H1 (cell line): ENCODE measurements around the gene C2CD3. TPM values are rescaled to one million over a fixed set of nuclear protein-coding genes. Genes with fewer than 3 reads are reported as not detected.

Experiments
- CHD2 ChIP-seq: IDR thresholded peaks from 2 replicates; pipeline ENCODE4 v1.6.1; 2012; ENCODE audit warnings: low read length, improper control_type of control experiment
- CREB1 ChIP-seq: IDR thresholded peaks from 2 replicates; pipeline ENCODE4 v1.6.1; 2012; ENCODE audit warnings: inconsistent platforms
- CTBP2 ChIP-seq: IDR thresholded peaks from 2 replicates; pipeline ENCODE4 v1.7.0; 2011; ENCODE audit warnings: borderline replicate concordance, mild to moderate bottlenecking, moderate library complexity, mixed read lengths, low read length; ENCODE audit not compliant: insufficient read depth, insufficient read length
- EGR1 ChIP-seq: IDR thresholded peaks from 2 replicates; pipeline ENCODE4 v1.6.1; 2011; ENCODE audit warnings: low read depth, low read length, borderline replicate concordance
- EZH2 ChIP-seq: fragments of 200-600 bp; sonication (generic); IDR thresholded peaks from 2 replicates; pipeline ENCODE4 v1.7.1; 2012; ENCODE audit warnings: low read depth, mild to moderate bottlenecking, moderate library complexity, low read length, inconsistent platforms; ENCODE audit not compliant: severe bottlenecking
- GABPA ChIP-seq: IDR thresholded peaks from 2 replicates; pipeline ENCODE4 v1.6.1; 2011; ENCODE audit warnings: mild to moderate bottlenecking, low read length, moderate library complexity, borderline replicate concordance; ENCODE audit not compliant: insufficient read depth
- GTF2F1 ChIP-seq: IDR thresholded peaks from 2 replicates; pipeline ENCODE4 v1.6.1; 2012; ENCODE audit warnings: low read depth, low read length, improper control_type of control experiment, borderline replicate concordance
- HDAC2 ChIP-seq, 2 experiments: fragments of 300-600 bp in 1 of 2; sonication (generic) in 1 of 2; IDR thresholded peaks; 2 replicates each; pipeline ENCODE4 v1.6.1; 2011 to 2012; ENCODE audit warnings: low read depth in 2 of 2, low read length in 2 of 2, mild to moderate bottlenecking in 2 of 2, moderate library complexity in 2 of 2, borderline replicate concordance in 1 of 2, inconsistent platforms in 1 of 2
- HDAC6 ChIP-seq: IDR thresholded peaks from one replicate; pipeline ENCODE4 v1.7.1; 2012; ENCODE audit warnings: low read depth, mild to moderate bottlenecking, inconsistent platforms, low read length, moderate library complexity
- PHF8 ChIP-seq: fragments of 200-600 bp; sonication (generic); conservative IDR thresholded peaks from 2 replicates; pipeline ENCODE4 v1.7.1; 2012; ENCODE audit warnings: low read depth, mild to moderate bottlenecking, inconsistent platforms, low read length, moderate library complexity
- POLR2A ChIP-seq, 2 experiments: IDR thresholded peaks; 1 replicate in 1 of 2; 2 replicates in 1 of 2; pipeline ENCODE4 v1.6.1; 2011; ENCODE audit warnings: low read depth in 2 of 2, low read length in 2 of 2, mild to moderate bottlenecking in 2 of 2; ENCODE audit errors: control extremely low read depth in 1 of 2
- POU5F1 ChIP-seq: IDR thresholded peaks from 2 replicates; pipeline ENCODE4 v1.6.1; 2011; ENCODE audit warnings: low read depth, mild to moderate bottlenecking, low read length, moderate library complexity
- SIN3A ChIP-seq, 2 experiments: IDR thresholded peaks in 1 of 2; conservative IDR thresholded peaks in 1 of 2; 2 replicates each; pipeline ENCODE4 v1.6.1; 2011 to 2012; ENCODE audit warnings: low read length in 2 of 2, improper control_type of control experiment in 1 of 2, low read depth in 1 of 2, mild to moderate bottlenecking in 1 of 2
- SRF ChIP-seq: IDR thresholded peaks from 2 replicates; pipeline ENCODE4 v1.6.1; 2011; ENCODE audit warnings: mild to moderate bottlenecking, low read depth, low read length, moderate library complexity
- SUZ12 ChIP-seq: fragments of 200-600 bp; sonication (generic); IDR thresholded peaks from 2 replicates; pipeline ENCODE4 v1.6.1; 2012; ENCODE audit warnings: mild to moderate bottlenecking, inconsistent platforms, low read length, moderate library complexity, mixed read lengths
- polyA plus RNA-seq, 7 experiments: library from polyadenylated mRNA; depleted of rRNA in 3 of 7; stranded (reverse) in 5 of 7; unstranded in 2 of 7; fragments of >200 nt in 5 of 7; fragments of 200-250 nt in 2 of 7; gene quantifications; 1 replicate in 5 of 7; 2 replicates in 1 of 7; 4 replicates in 1 of 7; pipeline versions ENCODE4 v1.2.1 to v1.2.3, GENCODE V29; 2011 to 2013; ENCODE audit warnings: missing spikeins in 2 of 7, mixed read lengths in 2 of 7
- total RNA-seq: library from RNA; stranded (reverse); fragmentation: NEBNext Ultra II Directional; extraction: Animal tissue kit (Norgen Biotek cat#: 25700); gene quantifications from 2 replicates; pipeline ENCODE4 v1.2.1, GENCODE V29; 2021
- TF ChIP-seq, protein P1 (sequence below): IDR thresholded peaks from 2 replicates; pipeline ENCODE4 v1.6.1; 2011; ENCODE audit warnings: low read depth, mild to moderate bottlenecking, low read length; ENCODE audit not compliant: insufficient read depth
- TF ChIP-seq, protein P2 (sequence below): IDR thresholded peaks from 2 replicates; pipeline ENCODE4 v1.6.1; 2011; ENCODE audit warnings: low read length, improper control_type of control experiment
- TF ChIP-seq, protein P3 (sequence below), 3 experiments: IDR thresholded peaks; 1 replicate in 2 of 3; 2 replicates in 1 of 3; pipeline versions ENCODE4 v1.5.1 to v1.6.1; 2011; ENCODE audit warnings: low read length in 3 of 3, mild to moderate bottlenecking in 3 of 3, inconsistent platforms in 2 of 3, low read depth in 1 of 3, moderate library complexity in 1 of 3; ENCODE audit not compliant: insufficient read depth in 1 of 3; ENCODE audit errors: control extremely low read depth in 1 of 3

Gene C2CD3
- total and polyA plus RNA-seq, 2 of the 8 experiments (the other 6 are each of a cell fraction or from before 2014, with no cell fraction given): 11.0 to 29.1 TPM

DNA sequence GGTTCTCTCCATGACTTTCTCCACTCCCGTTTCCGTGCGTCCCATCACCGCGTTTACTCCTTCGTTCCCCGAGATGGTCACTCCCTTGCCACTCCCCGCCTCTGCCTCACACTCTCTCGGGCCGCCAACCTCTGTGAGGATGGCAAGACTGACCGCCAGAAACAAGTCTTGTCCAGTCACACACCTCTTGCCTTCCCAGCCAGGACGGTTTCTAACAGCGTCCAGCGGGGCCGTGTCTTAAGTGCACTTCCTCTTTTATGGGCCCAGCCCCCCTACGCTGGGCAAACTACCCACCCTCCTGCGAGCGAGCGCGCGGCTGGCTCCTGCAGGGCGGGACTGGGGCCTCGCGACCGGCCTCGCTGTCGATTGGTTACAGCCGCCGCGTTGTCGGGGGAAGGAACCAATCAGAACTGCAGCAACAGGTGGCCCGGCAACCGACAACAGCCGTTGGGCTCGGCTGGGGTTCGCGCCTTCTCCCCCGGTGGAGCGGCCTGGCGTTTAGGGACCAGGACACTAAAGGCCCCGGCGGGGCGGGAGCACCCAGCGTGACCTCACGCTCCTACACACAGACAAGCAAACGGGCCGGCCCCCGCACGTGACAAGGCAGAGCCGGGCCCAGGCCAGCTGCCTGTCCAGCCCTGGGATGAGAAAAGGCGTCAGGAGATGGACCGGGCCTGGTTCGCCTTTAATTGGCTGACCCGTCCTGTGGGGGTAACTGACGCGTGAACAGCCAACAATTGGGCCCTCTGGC is 187.6 kb downstream of the C2CD3 start (continued):
- TF ChIP-seq GABPA (no peak), POU5F1 (no peak), CTBP2 (no peak), SUZ12 (no peak), CHD2 (no peak), EZH2 (no peak), CREB1 (peak; percentile 21; the same call in 1 of the 2 replicates), EGR1 (no peak), SIN3A (conservative IDR thresholded peaks at IDR 0.05 in 1 of 2, IDR thresholded peaks at IDR 0.05 in 1 of 2; ENCODE audit: low read depth in 1 of 2, low read length in 2 of 2) (0 out of 4 replicates have a peak, but pooled peaks of 1 of the 2 experiments have one; percentile 10), PHF8 (0 out of 2 replicates have a peak, but pooled peaks have one; percentile 33), GTF2F1 (no peak), POLR2A (IDR thresholded peaks at IDR 0.05; ENCODE audit: control extremely low read depth in 1 of 2, low read depth in 2 of 2, low read length in 2 of 2) (peak in 1 of 2 experiments; percentile 23; a peak in 1 of 3 replicates), HDAC2 (IDR thresholded peaks at IDR 0.05; ENCODE audit: borderline replicate concordance in 1 of 2, low read depth in 2 of 2, low read length in 2 of 2) (no peak), HDAC6 (no peak), SRF (no peak)
- TF ChIP-seq, protein P1, sequence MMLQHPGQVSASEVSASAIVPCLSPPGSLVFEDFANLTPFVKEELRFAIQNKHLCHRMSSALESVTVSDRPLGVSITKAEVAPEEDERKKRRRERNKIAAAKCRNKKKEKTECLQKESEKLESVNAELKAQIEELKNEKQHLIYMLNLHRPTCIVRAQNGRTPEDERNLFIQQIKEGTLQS: no peak
- TF ChIP-seq, protein P2, sequence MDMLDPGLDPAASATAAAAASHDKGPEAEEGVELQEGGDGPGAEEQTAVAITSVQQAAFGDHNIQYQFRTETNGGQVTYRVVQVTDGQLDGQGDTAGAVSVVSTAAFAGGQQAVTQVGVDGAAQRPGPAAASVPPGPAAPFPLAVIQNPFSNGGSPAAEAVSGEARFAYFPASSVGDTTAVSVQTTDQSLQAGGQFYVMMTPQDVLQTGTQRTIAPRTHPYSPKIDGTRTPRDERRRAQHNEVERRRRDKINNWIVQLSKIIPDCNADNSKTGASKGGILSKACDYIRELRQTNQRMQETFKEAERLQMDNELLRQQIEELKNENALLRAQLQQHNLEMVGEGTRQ: peak; percentile 67
- TF ChIP-seq, protein P3, sequence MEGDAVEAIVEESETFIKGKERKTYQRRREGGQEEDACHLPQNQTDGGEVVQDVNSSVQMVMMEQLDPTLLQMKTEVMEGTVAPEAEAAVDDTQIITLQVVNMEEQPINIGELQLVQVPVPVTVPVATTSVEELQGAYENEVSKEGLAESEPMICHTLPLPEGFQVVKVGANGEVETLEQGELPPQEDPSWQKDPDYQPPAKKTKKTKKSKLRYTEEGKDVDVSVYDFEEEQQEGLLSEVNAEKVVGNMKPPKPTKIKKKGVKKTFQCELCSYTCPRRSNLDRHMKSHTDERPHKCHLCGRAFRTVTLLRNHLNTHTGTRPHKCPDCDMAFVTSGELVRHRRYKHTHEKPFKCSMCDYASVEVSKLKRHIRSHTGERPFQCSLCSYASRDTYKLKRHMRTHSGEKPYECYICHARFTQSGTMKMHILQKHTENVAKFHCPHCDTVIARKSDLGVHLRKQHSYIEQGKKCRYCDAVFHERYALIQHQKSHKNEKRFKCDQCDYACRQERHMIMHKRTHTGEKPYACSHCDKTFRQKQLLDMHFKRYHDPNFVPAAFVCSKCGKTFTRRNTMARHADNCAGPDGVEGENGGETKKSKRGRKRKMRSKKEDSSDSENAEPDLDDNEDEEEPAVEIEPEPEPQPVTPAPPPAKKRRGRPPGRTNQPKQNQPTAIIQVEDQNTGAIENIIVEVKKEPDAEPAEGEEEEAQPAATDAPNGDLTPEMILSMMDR (IDR thresholded peaks at IDR 0.05; ENCODE audit: control extremely low read depth in 1 of 3, insufficient read depth in 1 of 3, low read depth in 1 of 3, low read length in 3 of 3): no peak
